Central memory CD4-positive, alpha-beta T cell (primary cell): ENCODE data around the gene RPS19.

Experiments
- DNase-seq: peaks from one replicate; pipeline ENCODE4 v3.0.0; 2022
- total RNA-seq, 3 experiments: gene quantifications; one replicate each; lab custom pipeline; 2026; lab: John Stamatoyannopoulos, UW

The RPS19 gene
- total RNA-seq, result 440 to 1,094 (median 995) reads per million in 3 experiments

- DNase-seq, result peak; percentile 97
Measured at GRCh38 chr19:41859618-41860418, at the start of gene RPS19. RPS19 (plus strand) TSS chr19:41860255; CDS start chr19:41860775, 520 bp downstream.

- DNase-seq, result no peak
Measured at GRCh38 chr19:41810301-41810700, 49.8 kb upstream of the RPS19 start.

- DNase-seq, result no peak
Measured at GRCh38 chr19:41811036-41811435, 49.0 kb upstream of the RPS19 start.

- no peak for DNase-seq
Measured at GRCh38 chr19:41811981-41812380, 48.1 kb upstream of the RPS19 start.

GRCh38 chr19:41813911-41814310 lies 46.1 kb upstream of the RPS19 start:
- DNase-seq, result no peak

GRCh38 chr19:41815301-41815700 lies 44.8 kb upstream of the RPS19 start:
- no peak for DNase-seq

- no peak for DNase-seq
Measured at GRCh38 chr19:41816761-41817160, 43.3 kb upstream of the RPS19 start.

- peak; percentile 39 for DNase-seq
Measured at GRCh38 chr19:41821003-41821735, 38.9 kb upstream of the RPS19 start.

GRCh38 chr19:41837981-41838708 lies 21.9 kb upstream of the RPS19 start:
- no peak for DNase-seq

- DNase-seq, result no peak
Measured at GRCh38 chr19:41839211-41839610, 20.8 kb upstream of the RPS19 start.

GRCh38 chr19:41843371-41843770 lies 16.7 kb upstream of the RPS19 start:
- DNase-seq, result no peak

GRCh38 chr19:41844601-41845000 lies 15.5 kb upstream of the RPS19 start, which contains the start of gene LYPD4:
LYPD4 (minus strand) TSS chr19:41844683; CDS start chr19:41839285, 5,398 bp downstream.
- no peak for DNase-seq

GRCh38 chr19:41845001-41845050 lies 15.2 kb upstream of the RPS19 start, which contains the start of gene DMRTC2:
DMRTC2 (plus strand) TSS chr19:41845042; CDS start chr19:41847429, 2,387 bp downstream.
- no peak for DNase-seq

GRCh38 chr19:41845051-41845590 lies 14.9 kb upstream of the RPS19 start:
- no peak for DNase-seq

- no peak for DNase-seq
Measured at GRCh38 chr19:41847351-41848105, 12.5 kb upstream of the RPS19 start.

GRCh38 chr19:41848666-41849065 lies 11.4 kb upstream of the RPS19 start:
- no peak for DNase-seq

GRCh38 chr19:41849067-41849466 lies 11.0 kb upstream of the RPS19 start:
- DNase-seq, result no peak

- DNase-seq, result no peak
Measured at GRCh38 chr19:41850381-41850780, 9.7 kb upstream of the RPS19 start.

- DNase-seq, result no peak
Measured at GRCh38 chr19:41851456-41851855, 8.6 kb upstream of the RPS19 start.

GRCh38 chr19:41853344-41853743 lies 6.7 kb upstream of the RPS19 start:
- DNase-seq, result no peak

GRCh38 chr19:41853768-41854167 lies 6.3 kb upstream of the RPS19 start:
- no peak for DNase-seq

GRCh38 chr19:41859213-41859617 lies 840 bp upstream of the RPS19 start:
- no peak for DNase-seq
